SU-DHL-6 (cell line): Measurements from ENCODE around the gene SPATA9.
A peak's percentile ranks its signal among the peaks of the same experiment; 100 is the strongest.

ENCODE experiments used
- H2AFZ ChIP-seq: fragments of 200-600 bp; sonication (generic); 2 replicates; pipeline ENCODE4 v1.6.1; 2014; ENCODE audit warnings: low read depth, mild to moderate bottlenecking, moderate library complexity, mixed read lengths, antibody characterized with exemption, low read length; ENCODE audit not compliant: severe bottlenecking
- H3F3A ChIP-seq: fragments of 200-600 bp; shearing (Covaris generic); 2 replicates; pipeline ENCODE4 v1.6.0; 2016; ENCODE audit warnings: antibody characterized with exemption, mild to moderate bottlenecking; ENCODE audit not compliant: insufficient read depth
- H3K27ac ChIP-seq: fragments of 200-600 bp; sonication (generic); 2 replicates; pipeline ENCODE4 v1.5.1; 2016; ENCODE audit warnings: low read depth, mild to moderate bottlenecking, low read length, moderate library complexity, mixed read lengths
- H3K27me3 ChIP-seq: fragments of 200-600 bp; sonication (generic), shearing (Covaris generic); 2 replicates; pipeline ENCODE4 v1.6.0; 2014; ENCODE audit warnings: mild to moderate bottlenecking, low read length
- H3K36me3 ChIP-seq: fragments of 200-600 bp; sonication (generic); 2 replicates; pipeline ENCODE4 v1.6.1; 2014; ENCODE audit warnings: mild to moderate bottlenecking, low read length, mixed read lengths
- H3K4me2 ChIP-seq: fragments of 300-600, 200-600 bp; shearing (Covaris generic), sonication (generic); 2 replicates; pipeline ENCODE4 v1.6.0; 2014; ENCODE audit warnings: low read length, low read depth, mild to moderate bottlenecking; ENCODE audit not compliant: poor library complexity, severe bottlenecking
- H3K4me3 ChIP-seq: fragments of 200-600 bp; sonication (generic); 2 replicates; pipeline ENCODE4 v1.5.1; 2014; ENCODE audit warnings: antibody characterized with exemption, low read length, mild to moderate bottlenecking, mixed read lengths; ENCODE audit not compliant: insufficient read depth, poor library complexity, severe bottlenecking
- H3K79me2 ChIP-seq: fragments of 200-600 bp; sonication (generic); 2 replicates; pipeline ENCODE4 v1.6.1; 2014; ENCODE audit warnings: mild to moderate bottlenecking, low read length, moderate library complexity; ENCODE audit not compliant: insufficient read depth
- H3K9ac ChIP-seq: fragments of 200-600 bp; sonication (generic); 2 replicates; pipeline ENCODE4 v1.7.0; 2014; ENCODE audit warnings: mild to moderate bottlenecking, low read length
- H3K9me2 ChIP-seq: fragments of 200-600 bp; sonication (generic); replicated peaks from 2 replicates; pipeline ENCODE4 v1.6.1; 2014; ENCODE audit warnings: low read length; ENCODE audit not compliant: insufficient read depth
- H3K9me3 ChIP-seq: fragments of 200-600 bp; sonication (generic); 2 replicates; pipeline ENCODE4 v1.6.1; 2014; ENCODE audit warnings: low read length, mixed read lengths; ENCODE audit not compliant: insufficient read depth
- H4K20me1 ChIP-seq: fragments of 200-600 bp; sonication (generic); 2 replicates; pipeline ENCODE4 v1.6.1; 2014; ENCODE audit warnings: low read depth, mild to moderate bottlenecking, antibody characterized with exemption, low read length, moderate library complexity, mixed read lengths
- CTCF ChIP-seq: fragments of 200-600 bp; sonication (generic); IDR thresholded peaks from one replicate; pipeline ENCODE4 v1.5.1; 2017; ENCODE audit warnings: antibody characterized with exemption, mild to moderate bottlenecking, low read length, moderate library complexity; ENCODE audit not compliant: insufficient read depth, poor library complexity, severe bottlenecking
- EZH2phosphoT487 ChIP-seq: fragments of 200-600 bp; sonication (generic), shearing (Covaris generic); conservative IDR thresholded peaks from 2 replicates; pipeline ENCODE4 v1.6.1; 2018; ENCODE audit warnings: mild to moderate bottlenecking, antibody characterized with exemption, low read length, moderate library complexity, mixed read lengths

Gene SPATA9

GRCh38 chr5:95644351-95645042, 38.3 kb downstream of the SPATA9 start:
- Histone ChIP-seq H3K27ac (no peak overlapping the region), H3F3A (peaks cover 24% of the 10 kb centered on the region), H3K4me2 (peak overlapping the region; percentile 9), H2AFZ (peak overlapping the region; percentile 69), H3K4me3 (no peak overlapping the region), H3K9ac (no peak overlapping the region), H3K36me3 (no peaks in the 10 kb centered on the region), H3K79me2 (no peaks in the 10 kb centered on the region), H3K9me2 (no peaks in the 10 kb centered on the region), H3K9me3 (no peaks in the 10 kb centered on the region), H4K20me1 (no peaks in the 10 kb centered on the region), H3K27me3 (no peaks in the 10 kb centered on the region)
- TF ChIP-seq EZH2phosphoT487 (no peak), CTCF (peak; percentile 75)

GRCh38 chr5:95643152-95643551, 39.6 kb downstream of the SPATA9 start:
- peaks cover 21% of the 10 kb centered on the region for H3F3A ChIP-seq
- TF ChIP-seq CTCF = no peak
- no peak for TF ChIP-seq EZH2phosphoT487
- H3K4me2 ChIP-seq = no peak overlapping the region

GRCh38 chr5:95641741-95642220, 41.0 kb downstream of the SPATA9 start:
- H3K27me3 ChIP-seq = no peaks in the 10 kb centered on the region
- no peaks in the 10 kb centered on the region for H3K9me2 ChIP-seq
- TF ChIP-seq EZH2phosphoT487 (no peak), CTCF (no peak)
- H3K4me2 ChIP-seq = no peak overlapping the region
- no peaks in the 10 kb centered on the region for H3K9me3 ChIP-seq
- H3K27ac ChIP-seq = no peak overlapping the region
- no peak overlapping the region for H2AFZ ChIP-seq
- no peak overlapping the region for H3K9ac ChIP-seq
- no peaks in the 10 kb centered on the region for H3K79me2 ChIP-seq
- H3F3A ChIP-seq = peaks cover 12% of the 10 kb centered on the region
- no peaks in the 10 kb centered on the region for H4K20me1 ChIP-seq
- H3K36me3 ChIP-seq = no peaks in the 10 kb centered on the region
- H3K4me3 ChIP-seq = no peak overlapping the region

More at GRCh38 chr5:95643152-95643551, 39.6 kb downstream of the SPATA9 start:
- no peaks in the 10 kb centered on the region for H3K27me3 ChIP-seq
- H2AFZ ChIP-seq = no peak overlapping the region
- H3K9me3 ChIP-seq = no peaks in the 10 kb centered on the region
- no peak overlapping the region for H3K4me3 ChIP-seq
- H3K9ac ChIP-seq = no peak overlapping the region
- no peaks in the 10 kb centered on the region for H3K36me3 ChIP-seq
- H3K27ac ChIP-seq = no peak overlapping the region
- no peaks in the 10 kb centered on the region for H3K79me2 ChIP-seq
- no peaks in the 10 kb centered on the region for H3K9me2 ChIP-seq
- H4K20me1 ChIP-seq = no peaks in the 10 kb centered on the region
